ENCODE results near the gene SPOUT1.

DNA sequence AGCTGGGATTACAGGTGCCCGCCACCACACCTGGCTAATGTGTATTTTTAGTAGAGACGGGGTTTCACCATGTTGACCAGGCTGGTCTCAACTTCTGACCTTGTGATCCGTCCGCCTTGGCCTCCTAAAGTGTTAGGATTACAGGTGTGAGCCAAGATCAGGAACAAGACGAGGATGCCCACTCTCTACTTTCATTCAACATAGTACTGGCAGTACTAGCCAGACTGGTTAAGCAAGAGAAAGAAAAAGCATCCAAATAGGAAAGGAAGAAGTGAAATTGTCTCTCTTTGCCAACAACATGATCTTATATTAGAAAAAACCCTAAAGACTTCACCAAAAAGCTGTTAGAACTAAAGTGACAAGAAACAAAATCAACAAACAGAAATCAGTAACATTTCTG, 18.7 kb downstream of the SPOUT1 start:
- TF ChIP-seq, protein P1, sequence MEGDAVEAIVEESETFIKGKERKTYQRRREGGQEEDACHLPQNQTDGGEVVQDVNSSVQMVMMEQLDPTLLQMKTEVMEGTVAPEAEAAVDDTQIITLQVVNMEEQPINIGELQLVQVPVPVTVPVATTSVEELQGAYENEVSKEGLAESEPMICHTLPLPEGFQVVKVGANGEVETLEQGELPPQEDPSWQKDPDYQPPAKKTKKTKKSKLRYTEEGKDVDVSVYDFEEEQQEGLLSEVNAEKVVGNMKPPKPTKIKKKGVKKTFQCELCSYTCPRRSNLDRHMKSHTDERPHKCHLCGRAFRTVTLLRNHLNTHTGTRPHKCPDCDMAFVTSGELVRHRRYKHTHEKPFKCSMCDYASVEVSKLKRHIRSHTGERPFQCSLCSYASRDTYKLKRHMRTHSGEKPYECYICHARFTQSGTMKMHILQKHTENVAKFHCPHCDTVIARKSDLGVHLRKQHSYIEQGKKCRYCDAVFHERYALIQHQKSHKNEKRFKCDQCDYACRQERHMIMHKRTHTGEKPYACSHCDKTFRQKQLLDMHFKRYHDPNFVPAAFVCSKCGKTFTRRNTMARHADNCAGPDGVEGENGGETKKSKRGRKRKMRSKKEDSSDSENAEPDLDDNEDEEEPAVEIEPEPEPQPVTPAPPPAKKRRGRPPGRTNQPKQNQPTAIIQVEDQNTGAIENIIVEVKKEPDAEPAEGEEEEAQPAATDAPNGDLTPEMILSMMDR (IDR thresholded peaks at IDR 0.05), result no peak
- TF ChIP-seq ZFX (IDR thresholded peaks at IDR 0.05; ENCODE audit: borderline replicate concordance), result no peak
